ENCODE measurements around the gene ARHGAP24. TPM values are rescaled to one million over a fixed set of nuclear protein-coding genes. Genes with fewer than 3 reads are reported as not detected.
A peak's percentile ranks its signal among the peaks of the same experiment; 100 is the strongest.

The ARHGAP24 gene
- total and polyA plus RNA-seq, 10 of the 15 experiments (the other 5 are each of a cell fraction or from before 2014, with no cell fraction given), result 0.10 to 4.2 (median 0.52) TPM

GRCh38 chr4:85928775-85929591 lies 454.0 kb downstream of the ARHGAP24 start:
- 11% methylated on average over 5 of the region's 5 CpGs for WGBS (ENCODE audit: insufficient coverage, insufficient replicate concordance, low lambda C conversion rate, missing lambda C conversion rate)
- ChIA-PET CTCF (no interaction called here), POLR2A (no interaction called here), SMC1A (ENCODE audit: uncharacterized antibody, unreplicated experiment) (interaction anchor here (1.2 kb wide), 1 partner anchor 10 kb away, joined by 3 read pairs; no protein-coding TSS in a partner anchor), RAD21 (ENCODE audit: unreplicated experiment) (no interaction called here)
- BruUV-seq (replicated peaks), result no TSS peak
- H2AFZ ChIP-seq (ENCODE audit: control insufficient read depth, low read depth, low read length), result no peak overlapping the region
- no peaks in the 10 kb centered on the region for H3K79me2 ChIP-seq (ENCODE audit: control insufficient read depth, insufficient read depth, low read length)
- no peak overlapping the region for H3K27ac ChIP-seq (ENCODE audit: control insufficient read depth, insufficient read depth)
- H3K36me3 ChIP-seq (ENCODE audit: control insufficient read depth in 2 of 2, insufficient read depth in 2 of 2, low read length in 1 of 2), result no peaks in the 10 kb centered on the region
- no peak overlapping the region for H3K4me3 ChIP-seq
- no peaks in the 10 kb centered on the region for H3K9me3 ChIP-seq (replicated peaks; ENCODE audit: control insufficient read depth, insufficient read depth, low read length)
- FAIRE-seq, result no peak
- intact Hi-C loops (cut with micrococcal nuclease; ENCODE audit: unreplicated experiment) (no loop called here), in situ Hi-C loops (cut with MboI) (no loop called here)
- no peaks in the 10 kb centered on the region for H3K4me1 ChIP-seq (ENCODE audit: control insufficient read depth, insufficient read depth, low read length)
- no peaks in the 10 kb centered on the region for H4K20me1 ChIP-seq (ENCODE audit: control insufficient read depth, insufficient read depth)
- H3K4me2 ChIP-seq (ENCODE audit: control insufficient read depth, insufficient read depth), result no peak overlapping the region
- peak; percentile 12 for DNase-seq (ENCODE audit: low read depth, low spot score)
- peak; percentile 73 for ATAC-seq
- no peaks in the 10 kb centered on the region for H3K27me3 ChIP-seq (replicated peaks in 1 of 2; ENCODE audit: control insufficient read depth in 2 of 2, insufficient read depth in 2 of 2, low read length in 1 of 2)
- TF ChIP-seq CEBPZ (IDR thresholded peaks at IDR 0.05; ENCODE audit: low read depth, low read length) (no peak), STAT1 (conservative IDR thresholded peaks at IDR 0.05) (no peak), SREBF2 (IDR thresholded peaks at IDR 0.05; ENCODE audit: low read length) (no peak), NFIC (IDR thresholded peaks at IDR 0.05; ENCODE audit: low read depth, low read length) (no peak), SMC3 (IDR thresholded peaks at IDR 0.05; ENCODE audit: borderline replicate concordance, low read length) (no peak), ZNF217 (IDR thresholded peaks at IDR 0.05) (no peak), ZNF384 (IDR thresholded peaks at IDR 0.05; ENCODE audit: borderline replicate concordance, low read depth, low read length) (no peak), POLR2AphosphoS2 (IDR thresholded peaks at IDR 0.05; ENCODE audit: low read depth, low read length) (no peak)
- no peak overlapping the region for H3K9ac ChIP-seq (ENCODE audit: control insufficient read depth, insufficient read depth, low read length)
